ENCODE results near the gene UBE2S.

DNA sequence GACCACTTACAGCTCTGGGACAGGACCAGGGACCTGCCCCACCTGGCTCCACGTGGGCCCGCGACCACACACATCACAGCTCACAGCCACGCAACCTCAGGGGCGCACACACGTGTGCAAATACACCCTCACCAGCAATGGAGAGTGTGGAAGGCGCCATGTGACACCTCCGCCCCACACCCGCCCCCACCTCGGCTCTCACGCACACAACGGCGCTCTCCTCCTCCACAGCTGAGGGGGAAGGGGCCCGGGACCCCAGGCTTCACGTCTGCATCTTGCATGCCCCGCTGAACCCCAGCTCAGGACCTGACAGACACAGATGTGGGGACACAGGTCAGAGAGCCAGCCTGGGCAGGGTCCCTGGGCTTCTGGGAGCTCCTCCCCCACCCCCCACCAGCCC is 41.9 kb upstream of the UBE2S start:
- TF ChIP-seq, protein P1, sequence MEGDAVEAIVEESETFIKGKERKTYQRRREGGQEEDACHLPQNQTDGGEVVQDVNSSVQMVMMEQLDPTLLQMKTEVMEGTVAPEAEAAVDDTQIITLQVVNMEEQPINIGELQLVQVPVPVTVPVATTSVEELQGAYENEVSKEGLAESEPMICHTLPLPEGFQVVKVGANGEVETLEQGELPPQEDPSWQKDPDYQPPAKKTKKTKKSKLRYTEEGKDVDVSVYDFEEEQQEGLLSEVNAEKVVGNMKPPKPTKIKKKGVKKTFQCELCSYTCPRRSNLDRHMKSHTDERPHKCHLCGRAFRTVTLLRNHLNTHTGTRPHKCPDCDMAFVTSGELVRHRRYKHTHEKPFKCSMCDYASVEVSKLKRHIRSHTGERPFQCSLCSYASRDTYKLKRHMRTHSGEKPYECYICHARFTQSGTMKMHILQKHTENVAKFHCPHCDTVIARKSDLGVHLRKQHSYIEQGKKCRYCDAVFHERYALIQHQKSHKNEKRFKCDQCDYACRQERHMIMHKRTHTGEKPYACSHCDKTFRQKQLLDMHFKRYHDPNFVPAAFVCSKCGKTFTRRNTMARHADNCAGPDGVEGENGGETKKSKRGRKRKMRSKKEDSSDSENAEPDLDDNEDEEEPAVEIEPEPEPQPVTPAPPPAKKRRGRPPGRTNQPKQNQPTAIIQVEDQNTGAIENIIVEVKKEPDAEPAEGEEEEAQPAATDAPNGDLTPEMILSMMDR (IDR thresholded peaks at IDR 0.05): no peak
- TF ChIP-seq POLR2A (IDR thresholded peaks at IDR 0.05): no peak
